ENCODE measurements around the gene TP53. TPM values are rescaled to one million over a fixed set of nuclear protein-coding genes. Genes with fewer than 3 reads are reported as not detected.

The TP53 gene
- total RNA-seq, 5 donors from 2014 or later (not counting 1 experiment from before 2014, with no cell fraction given), result 65.1 to 108 (median 93.5) TPM

DNA sequence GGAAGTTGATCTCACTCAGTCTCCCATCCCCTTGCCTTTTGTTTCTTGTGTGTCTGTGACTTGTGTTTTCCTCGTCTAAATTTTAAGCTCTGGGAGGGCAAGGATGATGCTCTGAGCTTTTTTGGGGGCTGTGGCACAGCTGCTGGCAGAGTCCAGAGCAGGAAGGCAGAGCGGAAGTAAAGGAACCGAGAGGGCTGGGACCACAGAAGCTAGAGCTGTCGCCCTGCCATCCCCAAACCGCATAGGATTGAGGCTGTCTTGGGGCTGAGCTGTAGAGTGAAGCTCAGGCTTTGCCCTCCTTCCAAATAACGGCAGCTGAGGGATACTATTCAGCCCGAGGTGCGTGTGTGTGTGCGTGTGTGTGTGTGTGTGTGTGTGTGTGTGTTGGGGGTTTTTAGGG is 26.5 kb upstream of the TP53 start:
- H3K4me1 Mint-ChIP-seq, result peaks cover 25 to 41% (median 38%) of the 10 kb centered on the region in 3 donors
- Histone ChIP-seq H3K36me3 (ENCODE audit: control insufficient read depth in 2 of 2, extremely low read depth in 1 of 2, insufficient read depth in 1 of 2, low read length in 1 of 2) (no peaks in the 10 kb centered on the region), H3K9me3 (no peaks in the 10 kb centered on the region), H3K27me3 (replicated peaks in 1 of 2; ENCODE audit: control insufficient read depth in 2 of 2, extremely low read depth in 1 of 2, insufficient read depth in 2 of 2, low read length in 1 of 2) (peaks cover 0 to 88% of the 10 kb centered on the region in 2 experiments), H3K4me1 (ENCODE audit: control insufficient read depth in 1 of 2, extremely low read depth in 1 of 2, insufficient read depth in 2 of 2, low read length in 2 of 2) (peaks cover 3 to 26% of the 10 kb centered on the region in 2 experiments), H3K27ac (ENCODE audit: low read length) (no peak overlapping the region), H3K4me3 (ENCODE audit: control insufficient read depth in 1 of 2, extremely low read depth in 1 of 2, low read length in 1 of 2) (no peak overlapping the region)
- peaks cover 67 to 76% of the 10 kb centered on the region in 2 donors for H3K27me3 Mint-ChIP-seq
- H3K4me3 Mint-ChIP-seq, result no peak overlapping the region
- DNase-seq (no peak), ATAC-seq (replicated peaks in 1 of 4) (no peak)
- no peak overlapping the region for H3K27ac Mint-ChIP-seq
- POLR2A ChIA-PET, result no interaction called here
- 11% methylated on average over 2 of the region's 9 CpGs for WGBS (ENCODE audit: insufficient coverage)
- CTCF ChIA-PET, result no interaction called here
- no peaks in the 10 kb centered on the region for H3K9me3 Mint-ChIP-seq
- no peaks in the 10 kb centered on the region for H3K36me3 Mint-ChIP-seq

DNA sequence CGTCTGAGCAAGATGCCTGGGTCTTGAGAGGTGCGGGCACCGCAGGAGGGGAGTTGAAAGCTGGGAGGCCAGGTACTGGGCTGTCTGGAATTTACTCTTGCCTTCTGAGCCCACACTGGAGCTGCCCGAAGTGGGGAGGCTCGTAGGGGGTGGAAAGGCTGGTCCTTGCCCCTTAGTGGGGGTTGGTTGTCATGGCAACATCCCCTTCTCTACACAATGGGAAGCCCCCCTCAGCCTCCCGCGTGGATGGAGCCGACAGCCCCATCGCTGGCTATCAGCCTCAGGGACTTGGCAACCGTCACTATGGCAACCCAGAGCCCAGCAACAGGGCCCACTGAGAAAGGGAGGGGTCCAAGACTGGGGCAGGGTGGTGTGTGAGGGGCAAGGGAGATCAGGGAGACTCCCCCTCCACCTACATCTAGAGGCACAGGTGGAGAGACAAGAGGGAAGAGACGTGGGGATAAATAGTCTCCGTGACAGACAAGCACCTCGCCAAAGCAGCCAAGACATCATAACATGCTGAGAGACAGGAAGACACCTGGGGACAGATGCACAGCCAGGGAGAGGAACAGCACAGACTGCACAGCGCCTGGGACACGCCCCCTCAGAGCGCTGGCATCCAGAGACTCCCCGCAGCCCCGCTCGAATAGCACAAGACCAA is 25.0 kb upstream of the TP53 start:
- Histone ChIP-seq H3K4me3 (ENCODE audit: control insufficient read depth in 1 of 2, extremely low read depth in 1 of 2, low read length in 1 of 2) (no peak overlapping the region), H3K9me3 (no peaks in the 10 kb centered on the region), H3K27me3 (replicated peaks in 1 of 2; ENCODE audit: control insufficient read depth in 2 of 2, extremely low read depth in 1 of 2, insufficient read depth in 2 of 2, low read length in 1 of 2) (peaks cover 0 to 91% of the 10 kb centered on the region in 2 experiments), H3K4me1 (ENCODE audit: control insufficient read depth in 1 of 2, extremely low read depth in 1 of 2, insufficient read depth in 2 of 2, low read length in 2 of 2) (peaks cover 3 to 15% of the 10 kb centered on the region in 2 experiments), H3K36me3 (ENCODE audit: control insufficient read depth in 2 of 2, extremely low read depth in 1 of 2, insufficient read depth in 1 of 2, low read length in 1 of 2) (no peaks in the 10 kb centered on the region), H3K27ac (ENCODE audit: low read length) (no peak overlapping the region)
- Mint-ChIP-seq H3K27me3 (peaks cover 54 to 74% of the 10 kb centered on the region in 2 donors), H3K4me3 (no peak overlapping the region), H3K9me3 (no peaks in the 10 kb centered on the region), H3K27ac (no peak overlapping the region), H3K36me3 (no peaks in the 10 kb centered on the region), H3K4me1 (peaks cover 15 to 30% (median 30%) of the 10 kb centered on the region in 3 donors)
- ATAC-seq (replicated peaks in 1 of 4) (peak in 2 of 4 experiments; percentile 25 to 54), DNase-seq (peak in 1 of 35 experiments; percentile 22)
- no CpG with 5 or more reads among the region's 19 CpGs for WGBS (ENCODE audit: insufficient coverage)
- ChIA-PET POLR2A (no interaction called here), CTCF (no interaction called here)

GRCh38 chr17:7711051-7711755 is 23.9 kb upstream of the TP53 start:
- Mint-ChIP-seq H3K27ac (no peak overlapping the region), H3K4me1 (peaks cover 12 to 30% (median 26%) of the 10 kb centered on the region in 3 donors)
- peaks cover 0 to 91% of the 10 kb centered on the region in 2 experiments for H3K27me3 ChIP-seq (replicated peaks in 1 of 2; ENCODE audit: control insufficient read depth in 2 of 2, extremely low read depth in 1 of 2, insufficient read depth in 2 of 2, low read length in 1 of 2)

DNA sequence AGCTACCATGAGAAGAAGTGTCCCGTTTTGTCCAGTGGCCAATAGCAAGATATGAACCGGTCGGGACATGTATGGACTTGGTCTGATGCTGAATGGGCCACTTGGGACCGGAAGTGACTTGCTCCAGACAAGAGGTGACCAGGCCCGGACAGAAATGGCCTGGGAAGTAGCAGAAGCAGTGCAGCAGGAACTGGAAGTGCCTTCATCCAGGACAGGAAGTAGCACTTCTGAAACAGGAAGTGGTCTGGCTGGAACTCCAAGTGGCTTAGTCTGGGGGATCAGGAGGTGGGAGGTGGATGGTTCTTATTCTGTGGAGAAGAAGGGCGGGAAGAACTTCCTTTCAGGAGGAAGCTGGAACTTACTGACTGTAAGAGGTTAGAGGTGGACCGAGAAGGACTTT is 23.0 kb upstream of the TP53 start:
- DNase-seq (no peak), ATAC-seq (replicated peaks in 1 of 4) (no peak)
- POLR2A ChIA-PET, result no interaction called here
- H3K27me3 ChIP-seq (replicated peaks in 1 of 2; ENCODE audit: control insufficient read depth in 2 of 2, extremely low read depth in 1 of 2, insufficient read depth in 2 of 2, low read length in 1 of 2), result peaks cover 0 to 90% of the 10 kb centered on the region in 2 experiments
- peaks cover 54 to 75% of the 10 kb centered on the region in 2 donors for H3K27me3 Mint-ChIP-seq
- CTCF ChIA-PET, result no interaction called here
- H3K27ac Mint-ChIP-seq, result peak overlapping the region in 1 of 2 donors; percentile 30
- no peaks in the 10 kb centered on the region for H3K9me3 ChIP-seq
- H3K36me3 ChIP-seq (ENCODE audit: control insufficient read depth in 2 of 2, extremely low read depth in 1 of 2, insufficient read depth in 1 of 2, low read length in 1 of 2), result no peaks in the 10 kb centered on the region
- peaks cover 3 to 13% of the 10 kb centered on the region in 2 experiments for H3K4me1 ChIP-seq (ENCODE audit: control insufficient read depth in 1 of 2, extremely low read depth in 1 of 2, insufficient read depth in 2 of 2, low read length in 2 of 2)
- H3K9me3 Mint-ChIP-seq, result no peaks in the 10 kb centered on the region
- H3K4me1 Mint-ChIP-seq, result peaks cover 17 to 37% (median 32%) of the 10 kb centered on the region in 3 donors
- no peak overlapping the region for H3K4me3 Mint-ChIP-seq
- no peak overlapping the region for H3K4me3 ChIP-seq (ENCODE audit: control insufficient read depth in 1 of 2, extremely low read depth in 1 of 2, low read length in 1 of 2)
- H3K36me3 Mint-ChIP-seq, result no peaks in the 10 kb centered on the region
- WGBS (ENCODE audit: insufficient coverage), result 73% methylated on average over 5 of the region's 7 CpGs
- H3K27ac ChIP-seq (ENCODE audit: low read length), result no peak overlapping the region

More at GRCh38 chr17:7711051-7711755, 23.9 kb upstream of the TP53 start:
- no peak for ATAC-seq (replicated peaks in 1 of 4)
- Mint-ChIP-seq H3K27me3 (peaks cover 54 to 77% of the 10 kb centered on the region in 2 donors), H3K36me3 (no peaks in the 10 kb centered on the region), H3K9me3 (no peaks in the 10 kb centered on the region), H3K4me3 (no peak overlapping the region)
- no peak for DNase-seq
- H3K4me1 ChIP-seq (ENCODE audit: control insufficient read depth in 1 of 2, extremely low read depth in 1 of 2, insufficient read depth in 2 of 2, low read length in 2 of 2), result peaks cover 3 to 7% of the 10 kb centered on the region in 2 experiments
- 78% methylated on average over 2 of the region's 7 CpGs for WGBS (ENCODE audit: insufficient coverage)
- POLR2A ChIA-PET, result no interaction called here
- H3K4me3 ChIP-seq (ENCODE audit: control insufficient read depth in 1 of 2, extremely low read depth in 1 of 2, low read length in 1 of 2), result no peak overlapping the region
- no peak overlapping the region for H3K27ac ChIP-seq (ENCODE audit: low read length)
- CTCF ChIA-PET, result no interaction called here
- no peaks in the 10 kb centered on the region for H3K9me3 ChIP-seq
- no peaks in the 10 kb centered on the region for H3K36me3 ChIP-seq (ENCODE audit: control insufficient read depth in 2 of 2, extremely low read depth in 1 of 2, insufficient read depth in 1 of 2, low read length in 1 of 2)

- Mint-ChIP-seq H3K27me3 (peaks cover 53 to 72% of the 10 kb centered on the region in 2 donors), H3K4me1 (peaks cover 25 to 46% (median 40%) of the 10 kb centered on the region in 3 donors), H3K27ac (no peak overlapping the region), H3K36me3 (no peaks in the 10 kb centered on the region), H3K4me3 (no peak overlapping the region), H3K9me3 (no peaks in the 10 kb centered on the region)
- POLR2A ChIA-PET, result interaction anchor here in 1 of 2 donors (0.6 kb wide), 1 partner anchor 148 kb away, joined by 3 read pairs; no protein-coding TSS in a partner anchor
- peaks cover 3 to 25% of the 10 kb centered on the region in 2 experiments for H3K4me1 ChIP-seq (ENCODE audit: control insufficient read depth in 1 of 2, extremely low read depth in 1 of 2, insufficient read depth in 2 of 2, low read length in 2 of 2)
- H3K27me3 ChIP-seq (replicated peaks in 1 of 2; ENCODE audit: control insufficient read depth in 2 of 2, extremely low read depth in 1 of 2, insufficient read depth in 2 of 2, low read length in 1 of 2), result peaks cover 0 to 88% of the 10 kb centered on the region in 2 experiments
- H3K4me3 ChIP-seq (ENCODE audit: control insufficient read depth in 1 of 2, extremely low read depth in 1 of 2, low read length in 1 of 2), result no peak overlapping the region
- CTCF ChIA-PET, result no interaction called here
- H3K9me3 ChIP-seq, result no peaks in the 10 kb centered on the region
- no peak overlapping the region for H3K27ac ChIP-seq (ENCODE audit: low read length)
- ATAC-seq (replicated peaks in 1 of 4) (no peak), DNase-seq (peak in 1 of 35 experiments; percentile 0)
- 77% methylated on average over 8 of the region's 11 CpGs for WGBS (ENCODE audit: insufficient coverage)
- H3K36me3 ChIP-seq (ENCODE audit: control insufficient read depth in 2 of 2, extremely low read depth in 1 of 2, insufficient read depth in 1 of 2, low read length in 1 of 2), result no peaks in the 10 kb centered on the region
Measured at GRCh38 chr17:7709031-7709430, 21.7 kb upstream of the TP53 start.

- H3K36me3 ChIP-seq (ENCODE audit: control insufficient read depth in 2 of 2, extremely low read depth in 1 of 2, insufficient read depth in 1 of 2, low read length in 1 of 2), result peaks cover 1% of the 10 kb centered on the region in 2 donors
- Mint-ChIP-seq H3K36me3 (peaks cover 6% of the 10 kb centered on the region), H3K27ac (no peak overlapping the region), H3K9me3 (no peaks in the 10 kb centered on the region), H3K4me3 (no peak overlapping the region), H3K27me3 (peaks cover 57 to 74% of the 10 kb centered on the region in 2 donors), H3K4me1 (peaks cover 28 to 41% (median 40%) of the 10 kb centered on the region in 3 donors)
- ChIA-PET CTCF (interaction anchor here in 1 of 2 donors (0.6 kb wide), 1 partner anchor 412 kb away, joined by 7 read pairs; no protein-coding TSS in a partner anchor), POLR2A (interaction anchor here in 1 of 2 donors (0.5 kb wide), 1 partner anchor 23 kb away, joined by 5 read pairs; no protein-coding TSS in a partner anchor)
- peaks cover 3 to 22% of the 10 kb centered on the region in 2 experiments for H3K4me1 ChIP-seq (ENCODE audit: control insufficient read depth in 1 of 2, extremely low read depth in 1 of 2, insufficient read depth in 2 of 2, low read length in 2 of 2)
- H3K27ac ChIP-seq (ENCODE audit: low read length), result no peak overlapping the region
- H3K4me3 ChIP-seq (ENCODE audit: control insufficient read depth in 1 of 2, extremely low read depth in 1 of 2, low read length in 1 of 2), result no peak overlapping the region
- WGBS (ENCODE audit: insufficient coverage), result 82% methylated on average over 15 of the region's 22 CpGs
- H3K27me3 ChIP-seq (replicated peaks in 1 of 2; ENCODE audit: control insufficient read depth in 2 of 2, extremely low read depth in 1 of 2, insufficient read depth in 2 of 2, low read length in 1 of 2), result peaks cover 0 to 89% of the 10 kb centered on the region in 2 experiments
- no peaks in the 10 kb centered on the region for H3K9me3 ChIP-seq
- DNase-seq (no peak), ATAC-seq (replicated peaks in 1 of 4) (no peak)
Measured at GRCh38 chr17:7707858-7708750, 20.8 kb upstream of the TP53 start.
